IMR-90 (cell line): Measurements from ENCODE around the gene PGLYRP2. TPM values are rescaled to one million over a fixed set of nuclear protein-coding genes. Genes with fewer than 3 reads are reported as not detected.

Experiments
- ATAC-seq: fragments of 200-7000 bp; cut with Tn5 transposase; 2 replicates; pipeline ENCODE4 v1.9.1; 2020; ENCODE audit warnings: low read depth, mild to moderate bottlenecking, moderate library complexity
- BruUV-seq: library from RNA; stranded (reverse); fragments of 400-500 nt; replicated peaks from 2 replicates; lab custom pipeline; 2021; lab: Mats Ljungman, UMichigan
- CTCF ChIA-PET: fragments of 300-600 bp; formaldehyde crosslinking; extraction: SDS; loops from one replicate; lab custom pipeline; 2021; ENCODE audit warnings: antibody characterized with exemption; lab: Yijun Ruan, JAX
- POLR2A ChIA-PET: fragments of 300-600 bp; sonication (Branson Sonifier 250); formaldehyde crosslinking; loops from one replicate; lab custom pipeline; 2022; ENCODE audit warnings: antibody characterized with exemption; ENCODE audit not compliant: unreplicated experiment; lab: Charles Lee
- DNase-seq: peaks from one replicate; pipeline ENCODE4 v3.0.0; 2013
- H2AFZ ChIP-seq: replicated peaks from 2 replicates; pipeline ENCODE3; 2013; ENCODE audit warnings: low read length, mild to moderate bottlenecking; ENCODE audit not compliant: poor library complexity
- H2AK5ac ChIP-seq: 2 replicates; pipeline ENCODE4 v1.6.1; 2013; ENCODE audit warnings: low read depth, low read length, inconsistent platforms
- H2AK9ac ChIP-seq: replicated peaks from 2 replicates; pipeline ENCODE3; 2013; ENCODE audit warnings: mild to moderate bottlenecking, low read depth, low read length, moderate library complexity; ENCODE audit not compliant: poor library complexity
- H2BK120ac ChIP-seq: 2 replicates; pipeline ENCODE4 v1.6.1; 2013; ENCODE audit warnings: low read depth, low read length, inconsistent platforms
- H2BK15ac ChIP-seq: 3 replicates; pipeline ENCODE4 v1.6.1; 2013; ENCODE audit warnings: low read depth, low read length, inconsistent platforms
- H2BK20ac ChIP-seq: 2 replicates; pipeline ENCODE4 v1.6.1; 2013; ENCODE audit warnings: low read depth, mild to moderate bottlenecking, inconsistent platforms, low read length, moderate library complexity
- H2BK5ac ChIP-seq: 2 replicates; pipeline ENCODE4 v1.6.1; 2013; ENCODE audit warnings: mild to moderate bottlenecking, low read depth, low read length, inconsistent platforms; ENCODE audit not compliant: poor library complexity, severe bottlenecking
- H3K14ac ChIP-seq: replicated peaks from 2 replicates; pipeline ENCODE4 v1.6.1; 2013; ENCODE audit warnings: low read depth, low read length, inconsistent platforms
- H3K18ac ChIP-seq: 2 replicates; pipeline ENCODE4 v1.6.1; 2013; ENCODE audit warnings: low read depth, low read length, control low read depth
- H3K23ac ChIP-seq: 2 replicates; pipeline ENCODE4 v1.6.1; 2013; ENCODE audit warnings: low read depth, low read length, inconsistent platforms
- H3K27ac ChIP-seq: 2 replicates; pipeline ENCODE4 v1.5.1; 2013; ENCODE audit warnings: mild to moderate bottlenecking, control low read depth, low read length; ENCODE audit not compliant: insufficient read depth
- H3K27me3 ChIP-seq: 2 replicates; pipeline ENCODE4 v1.6.1; 2013; ENCODE audit warnings: low read length; ENCODE audit not compliant: control insufficient read depth, insufficient read depth
- H3K36me3 ChIP-seq: 2 replicates; pipeline ENCODE4 v1.6.1; 2013; ENCODE audit warnings: low read length, mixed read lengths; ENCODE audit not compliant: control insufficient read depth, insufficient read depth
- H3K4ac ChIP-seq: 2 replicates; pipeline ENCODE4 v1.6.1; 2013; ENCODE audit warnings: low read depth, low read length, inconsistent platforms
- H3K4me1 ChIP-seq: 2 replicates; pipeline ENCODE4 v1.6.1; 2013; ENCODE audit warnings: low read length, mixed read lengths; ENCODE audit not compliant: control insufficient read depth, insufficient read depth
- H3K4me2 ChIP-seq: 2 replicates; pipeline ENCODE4 v1.6.1; 2013; ENCODE audit warnings: low read depth, mild to moderate bottlenecking, control low read depth, low read length, moderate library complexity
- H3K4me3 ChIP-seq: 2 replicates; pipeline ENCODE4 v1.5.1; 2013; ENCODE audit warnings: low read depth, mild to moderate bottlenecking, control low read depth, low read length, moderate library complexity; ENCODE audit not compliant: insufficient read depth
- H3K56ac ChIP-seq: 2 replicates; pipeline ENCODE4 v1.6.1; 2013; ENCODE audit warnings: low read length, inconsistent platforms; ENCODE audit not compliant: insufficient read depth; ENCODE audit errors: extremely low read depth
- H3K79me1 ChIP-seq, 2 experiments: 2 replicates each; pipeline ENCODE4 v1.6.1; 2013; ENCODE audit warnings: low read length in 2 of 2, inconsistent platforms in 1 of 2, low read depth in 1 of 2
- H3K9ac ChIP-seq: 2 replicates; pipeline ENCODE4 v1.6.1; 2013; ENCODE audit warnings: low read depth, low read length, control low read depth
- H3K9me1 ChIP-seq: 2 replicates; pipeline ENCODE4 v1.6.1; 2013; ENCODE audit warnings: low read length, inconsistent platforms; ENCODE audit not compliant: insufficient read depth
- H3K9me3 ChIP-seq: 2 replicates; pipeline ENCODE4 v1.6.1; 2013; ENCODE audit warnings: low read length; ENCODE audit not compliant: control insufficient read depth, insufficient read depth
- H4K20me1 ChIP-seq: 2 replicates; pipeline ENCODE4 v1.6.1; 2013; ENCODE audit warnings: low read length, inconsistent platforms; ENCODE audit not compliant: insufficient read depth
- H4K5ac ChIP-seq: 2 replicates; pipeline ENCODE4 v1.6.1; 2013; ENCODE audit warnings: mild to moderate bottlenecking, low read depth, low read length, control low read depth
- H4K8ac ChIP-seq, 2 experiments: 2 replicates each; pipeline ENCODE4 v1.6.1; 2013; ENCODE audit warnings: low read depth in 2 of 2, low read length in 2 of 2, control low read depth in 1 of 2, inconsistent platforms in 1 of 2
- H4K91ac ChIP-seq: 2 replicates; pipeline ENCODE4 v1.6.1; 2013; ENCODE audit warnings: low read depth, low read length, inconsistent platforms; ENCODE audit not compliant: insufficient read depth
- BHLHE40 ChIP-seq: fragments of 150-350 bp; IDR thresholded peaks from 2 replicates; pipeline ENCODE4 v1.6.1; 2016; ENCODE audit warnings: mild to moderate bottlenecking, low read depth, low read length
- CEBPB ChIP-seq: IDR thresholded peaks from 2 replicates; pipeline ENCODE4 v1.6.1; 2012; ENCODE audit warnings: low read depth, low read length, improper control_type of control experiment
- CHD1 ChIP-seq: IDR thresholded peaks from 2 replicates; pipeline ENCODE4 v1.6.1; 2012; ENCODE audit warnings: low read depth, low read length, improper control_type of control experiment
- MAZ ChIP-seq: IDR thresholded peaks from 2 replicates; pipeline ENCODE4 v1.6.1; 2012; ENCODE audit warnings: low read depth, mild to moderate bottlenecking, low read length, improper control_type of control experiment, moderate library complexity, borderline replicate concordance
- NFE2L2 ChIP-seq: fragments of 150-350 bp; IDR thresholded peaks from 2 replicates; pipeline ENCODE4 v1.6.1; 2016; ENCODE audit warnings: low read depth, mild to moderate bottlenecking, low read length
- POLR2A ChIP-seq: IDR thresholded peaks from 2 replicates; pipeline ENCODE4 v1.6.1; 2012; ENCODE audit warnings: mild to moderate bottlenecking, low read depth, low read length
- WGBS, 2 experiments: methylation state at CpG; one replicate each; pipeline versions ENCODE4 v1.1.5 to v1.1.7; 2013; ENCODE audit warnings: missing lambda C conversion rate in 2 of 2; ENCODE audit not compliant: insufficient read length in 1 of 2; ENCODE audit errors: extremely low coverage in 2 of 2; 5-methylcytosine and 5-hydroxymethylcytosine counted together
- dilution Hi-C: fragments of 300-500 bp; cut with HindIII; formaldehyde crosslinking; loops from one replicate; pipeline ENCODE4 v1.14.3; 2018; ENCODE audit warnings: low sequenced_read_pairs; ENCODE audit not compliant: unreplicated experiment
- in situ Hi-C: fragments of 300-500 bp; cut with MboI; formaldehyde crosslinking; loops from 3 replicates; pipeline ENCODE4 v1.14.3; 2019; ENCODE audit warnings: low sequenced_read_pairs, inconsistent platforms, mixed read lengths
- intact Hi-C: fragments of 100-400 bp; cut with micrococcal nuclease; formaldehyde crosslinking; loops from 2 replicates; pipeline ENCODE4 v1.10.0; 2022
- polyA plus RNA-seq, 3 experiments: library from polyadenylated mRNA; depleted of rRNA; stranded (reverse); fragments of >200 nt; gene quantifications; 2 replicates each; pipeline ENCODE4 v1.2.3, GENCODE V29; 2012; ENCODE audit warnings: low replicate concordance in 1 of 3
- total RNA-seq: library from RNA; depleted of rRNA; stranded (reverse); fragments of >200 nt; gene quantifications from 2 replicates; pipeline ENCODE4 v1.2.3, GENCODE V29; 2012
- TF ChIP-seq, protein P1 (sequence below): fragments of 150-350 bp; IDR thresholded peaks from 2 replicates; pipeline ENCODE4 v1.6.1; 2016; ENCODE audit warnings: low read depth, mild to moderate bottlenecking, low read length, moderate library complexity, borderline replicate concordance
- TF ChIP-seq, protein P2 (sequence below): conservative IDR thresholded peaks from 2 replicates; pipeline ENCODE4 v1.5.1; 2012; ENCODE audit warnings: mild to moderate bottlenecking, low read depth, low read length, improper control_type of control experiment
- TF ChIP-seq, protein P3 (sequence below): fragments of 150-350 bp; IDR thresholded peaks from 2 replicates; pipeline ENCODE4 v1.6.1; 2017; ENCODE audit warnings: mild to moderate bottlenecking, antibody characterized with exemption, low read length, low read depth

Gene PGLYRP2
- total and polyA plus RNA-seq, 2 of the 4 experiments (the other 2 are of a cell fraction), result not detected

DNA sequence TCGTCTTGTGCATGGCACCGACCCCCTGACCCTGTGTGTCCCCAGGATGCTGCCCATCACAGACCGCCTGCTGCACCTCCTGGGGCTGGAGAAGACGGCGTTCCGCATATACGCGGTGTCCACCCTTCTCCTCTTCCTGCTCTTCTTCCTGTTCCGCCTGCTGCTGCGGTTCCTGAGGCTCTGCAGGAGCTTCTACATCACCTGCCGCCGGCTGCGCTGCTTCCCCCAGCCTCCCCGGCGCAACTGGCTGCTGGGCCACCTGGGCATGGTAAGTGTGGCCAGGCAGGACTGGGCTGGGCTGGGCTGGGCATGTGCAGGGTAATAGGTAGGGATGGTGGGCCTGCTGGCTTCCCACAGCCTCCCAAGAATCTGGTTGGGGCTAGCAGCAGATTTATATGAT is 46.0 kb upstream of the PGLYRP2 start:
- POLR2A ChIA-PET, result no interaction called here
- Histone ChIP-seq H2BK15ac (no peak overlapping the region), H2AFZ (no peak overlapping the region), H3K79me1 (no peaks in the 10 kb centered on the region), H3K27ac (no peak overlapping the region), H3K9ac (no peak overlapping the region), H2BK5ac (no peak overlapping the region), H4K20me1 (no peaks in the 10 kb centered on the region), H3K18ac (no peak overlapping the region), H3K4me2 (no peak overlapping the region), H3K36me3 (no peaks in the 10 kb centered on the region), H2BK20ac (no peak overlapping the region), H3K23ac (no peak overlapping the region), H4K91ac (no peak overlapping the region), H2AK5ac (no peak overlapping the region), H4K8ac (no peak overlapping the region), H3K14ac (no peak overlapping the region), H3K9me3 (no peaks in the 10 kb centered on the region), H3K9me1 (no peaks in the 10 kb centered on the region), H3K56ac (no peak overlapping the region), H2AK9ac (no peak overlapping the region), H3K4me1 (no peaks in the 10 kb centered on the region), H3K4ac (no peak overlapping the region), H3K27me3 (no peaks in the 10 kb centered on the region), H2BK120ac (no peak overlapping the region), H3K4me3 (no peak overlapping the region), H4K5ac (no peak overlapping the region)
- CTCF ChIA-PET, result no interaction called here
- in situ Hi-C loops (no loop called here), dilution Hi-C loops (no loop called here), intact Hi-C loops (no loop called here)
- ATAC-seq (no peak), DNase-seq (no peak)
- TF ChIP-seq NFE2L2, result no peak
- TF ChIP-seq, protein P1, sequence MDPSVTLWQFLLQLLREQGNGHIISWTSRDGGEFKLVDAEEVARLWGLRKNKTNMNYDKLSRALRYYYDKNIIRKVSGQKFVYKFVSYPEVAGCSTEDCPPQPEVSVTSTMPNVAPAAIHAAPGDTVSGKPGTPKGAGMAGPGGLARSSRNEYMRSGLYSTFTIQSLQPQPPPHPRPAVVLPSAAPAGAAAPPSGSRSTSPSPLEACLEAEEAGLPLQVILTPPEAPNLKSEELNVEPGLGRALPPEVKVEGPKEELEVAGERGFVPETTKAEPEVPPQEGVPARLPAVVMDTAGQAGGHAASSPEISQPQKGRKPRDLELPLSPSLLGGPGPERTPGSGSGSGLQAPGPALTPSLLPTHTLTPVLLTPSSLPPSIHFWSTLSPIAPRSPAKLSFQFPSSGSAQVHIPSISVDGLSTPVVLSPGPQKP, result no peak
- no peak for TF ChIP-seq CEBPB
- no peak for TF ChIP-seq MAZ
- TF ChIP-seq, protein P2, sequence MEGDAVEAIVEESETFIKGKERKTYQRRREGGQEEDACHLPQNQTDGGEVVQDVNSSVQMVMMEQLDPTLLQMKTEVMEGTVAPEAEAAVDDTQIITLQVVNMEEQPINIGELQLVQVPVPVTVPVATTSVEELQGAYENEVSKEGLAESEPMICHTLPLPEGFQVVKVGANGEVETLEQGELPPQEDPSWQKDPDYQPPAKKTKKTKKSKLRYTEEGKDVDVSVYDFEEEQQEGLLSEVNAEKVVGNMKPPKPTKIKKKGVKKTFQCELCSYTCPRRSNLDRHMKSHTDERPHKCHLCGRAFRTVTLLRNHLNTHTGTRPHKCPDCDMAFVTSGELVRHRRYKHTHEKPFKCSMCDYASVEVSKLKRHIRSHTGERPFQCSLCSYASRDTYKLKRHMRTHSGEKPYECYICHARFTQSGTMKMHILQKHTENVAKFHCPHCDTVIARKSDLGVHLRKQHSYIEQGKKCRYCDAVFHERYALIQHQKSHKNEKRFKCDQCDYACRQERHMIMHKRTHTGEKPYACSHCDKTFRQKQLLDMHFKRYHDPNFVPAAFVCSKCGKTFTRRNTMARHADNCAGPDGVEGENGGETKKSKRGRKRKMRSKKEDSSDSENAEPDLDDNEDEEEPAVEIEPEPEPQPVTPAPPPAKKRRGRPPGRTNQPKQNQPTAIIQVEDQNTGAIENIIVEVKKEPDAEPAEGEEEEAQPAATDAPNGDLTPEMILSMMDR, result no peak
- TF ChIP-seq, protein P3, sequence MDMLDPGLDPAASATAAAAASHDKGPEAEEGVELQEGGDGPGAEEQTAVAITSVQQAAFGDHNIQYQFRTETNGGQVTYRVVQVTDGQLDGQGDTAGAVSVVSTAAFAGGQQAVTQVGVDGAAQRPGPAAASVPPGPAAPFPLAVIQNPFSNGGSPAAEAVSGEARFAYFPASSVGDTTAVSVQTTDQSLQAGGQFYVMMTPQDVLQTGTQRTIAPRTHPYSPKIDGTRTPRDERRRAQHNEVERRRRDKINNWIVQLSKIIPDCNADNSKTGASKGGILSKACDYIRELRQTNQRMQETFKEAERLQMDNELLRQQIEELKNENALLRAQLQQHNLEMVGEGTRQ, result no peak
- TF ChIP-seq BHLHE40, result no peak
- TF ChIP-seq CHD1, result no peak
- no peak for TF ChIP-seq POLR2A
- no TSS peak for BruUV-seq
- 61% methylated on average over 6 of the region's 15 CpGs; no CpG with 5 or more reads in 1 of the 2 experiments for WGBS, 2 experiments
